ENCODE results near the gene IWS1.
"Not testable (repeated sequence)": the region's sequence is repeated elsewhere in the genome, so short reads cannot be mapped to it uniquely, and the experiment has no call there.

The IWS1 gene

DNA sequence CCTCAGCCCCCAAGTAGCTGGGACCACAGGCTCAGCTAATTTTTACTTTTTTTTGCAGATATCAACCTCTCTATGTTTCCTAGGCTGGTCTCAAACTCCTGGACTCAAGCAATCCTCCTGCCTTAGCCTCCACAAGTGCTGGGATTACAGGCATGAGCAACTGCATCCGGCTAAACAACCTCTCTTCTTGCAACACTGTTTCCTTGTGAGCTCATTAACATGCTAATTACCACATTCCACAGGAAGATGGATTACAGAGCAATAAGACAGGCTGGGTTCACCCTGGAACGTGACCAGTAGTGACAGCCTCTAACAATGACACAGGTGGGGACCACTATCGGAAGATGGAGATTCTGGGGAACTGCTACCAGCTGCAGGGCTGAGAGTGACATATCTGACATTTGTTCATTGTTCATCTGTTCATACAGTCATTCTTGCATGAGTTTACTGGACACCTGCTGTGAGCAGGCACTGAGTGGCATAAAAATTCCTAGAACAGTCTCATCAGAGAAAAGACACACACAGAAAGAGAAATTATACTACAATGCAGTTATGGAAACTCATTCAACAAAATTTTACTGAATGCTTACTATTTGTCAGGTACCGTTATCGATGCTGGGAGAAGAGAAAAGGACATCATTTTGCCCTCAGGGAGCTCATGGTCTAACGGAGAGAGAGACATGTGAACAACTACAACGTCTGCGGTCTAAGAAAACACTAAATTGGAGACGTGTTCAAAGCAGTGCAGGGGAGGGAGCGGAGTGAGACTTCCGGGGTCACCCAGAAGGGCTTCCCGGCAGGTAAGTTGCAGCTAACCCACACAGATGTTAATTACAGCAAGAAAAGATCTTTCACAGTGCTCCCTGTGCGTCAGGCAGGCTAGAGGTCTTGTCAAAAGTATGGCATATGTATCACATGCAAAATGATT lies 70.5 kb downstream of the IWS1 start:
- no peak for DNase-seq

DNA sequence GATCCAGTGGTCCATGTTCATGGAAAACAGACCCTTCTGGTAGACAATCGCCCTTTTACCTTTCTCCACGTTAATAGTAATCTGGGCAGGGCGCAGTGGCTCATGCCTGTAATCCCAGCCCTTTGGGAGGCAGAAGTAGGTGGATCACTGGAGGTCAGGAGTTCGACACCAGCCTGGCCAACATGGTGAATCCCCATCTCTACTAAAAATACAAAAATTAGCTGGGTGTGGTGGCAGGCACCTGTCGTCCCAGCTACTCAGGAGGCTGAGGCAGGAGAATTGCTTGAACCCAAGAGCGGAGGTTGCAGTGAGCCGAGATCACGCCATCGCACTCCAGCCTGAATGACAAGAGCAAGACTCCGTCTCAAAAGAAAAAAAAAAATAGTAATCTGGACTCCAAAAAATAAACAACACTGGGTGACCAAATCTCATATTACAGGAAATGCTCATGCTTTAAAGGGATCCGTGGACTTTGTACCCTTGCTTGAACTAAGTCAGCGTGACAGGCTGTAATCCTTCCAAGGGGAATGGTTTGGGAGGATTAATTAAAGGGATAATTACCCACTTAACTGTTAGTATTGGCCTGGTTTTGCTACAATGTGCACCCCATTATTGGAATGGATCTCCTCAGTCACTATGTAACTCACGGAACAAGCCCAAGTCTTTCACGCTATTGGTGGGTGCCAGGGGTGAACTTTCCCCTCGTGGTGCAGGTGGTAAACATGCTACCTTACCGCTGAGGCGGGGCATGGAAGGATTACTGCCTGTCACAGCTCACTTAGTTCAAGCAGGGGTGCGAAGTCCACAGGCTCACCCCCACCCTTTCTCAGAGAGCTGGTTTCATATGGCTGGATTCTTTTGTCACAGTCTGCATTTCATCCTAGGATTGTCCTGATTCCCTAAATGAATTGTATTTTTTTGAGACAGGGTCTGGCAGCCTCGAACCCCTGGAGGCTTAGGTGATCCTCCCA lies 71.4 kb downstream of the IWS1 start:
- no peak for DNase-seq

DNA sequence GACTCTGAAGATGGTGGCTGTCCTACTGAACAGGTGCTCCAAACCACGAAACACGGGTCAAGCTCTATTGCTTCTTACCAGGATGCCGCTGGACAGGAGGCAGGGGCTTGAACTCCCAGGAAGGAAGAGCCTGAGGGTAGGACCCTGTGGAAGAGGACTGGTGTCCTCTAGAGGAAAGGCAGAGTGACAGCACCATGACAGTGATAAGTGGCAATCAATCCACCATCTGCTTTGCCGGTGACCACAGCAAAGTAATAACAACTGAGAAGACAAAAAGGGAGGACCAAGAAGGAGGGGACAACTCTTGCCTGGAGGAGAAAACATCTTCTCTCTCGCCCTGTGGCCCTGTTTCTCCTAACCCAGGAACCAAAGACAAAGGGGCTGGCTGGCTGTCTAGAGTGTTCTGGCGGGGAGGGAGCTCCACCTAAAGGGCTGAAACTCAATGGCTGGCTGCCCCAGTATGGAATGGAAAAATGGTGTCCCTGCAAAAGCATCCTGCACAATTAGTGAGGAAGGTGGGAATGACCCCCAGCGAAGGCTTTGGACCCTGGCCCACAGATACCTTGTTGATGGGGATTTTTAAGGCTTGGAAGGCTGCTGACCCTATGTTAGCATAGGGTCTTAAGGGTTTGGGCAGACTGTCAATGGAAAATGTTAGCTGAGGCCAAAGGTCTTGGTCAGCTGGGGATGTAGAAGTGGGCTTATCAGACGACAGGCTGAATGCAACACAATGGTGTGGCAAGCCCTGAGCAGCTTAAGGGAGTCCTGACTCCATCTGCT lies 72.7 kb downstream of the IWS1 start:
- peak in 4 of 56 donors; percentile 6 to 11 (median 7) for DNase-seq

- DNase-seq: no peak
Observed at GRCh38 chr2:127453013-127453391, 73.3 kb downstream of the IWS1 start.

GRCh38 chr2:127452423-127452822 lies 73.9 kb downstream of the IWS1 start:
- not testable (repeated sequence) for DNase-seq

DNA sequence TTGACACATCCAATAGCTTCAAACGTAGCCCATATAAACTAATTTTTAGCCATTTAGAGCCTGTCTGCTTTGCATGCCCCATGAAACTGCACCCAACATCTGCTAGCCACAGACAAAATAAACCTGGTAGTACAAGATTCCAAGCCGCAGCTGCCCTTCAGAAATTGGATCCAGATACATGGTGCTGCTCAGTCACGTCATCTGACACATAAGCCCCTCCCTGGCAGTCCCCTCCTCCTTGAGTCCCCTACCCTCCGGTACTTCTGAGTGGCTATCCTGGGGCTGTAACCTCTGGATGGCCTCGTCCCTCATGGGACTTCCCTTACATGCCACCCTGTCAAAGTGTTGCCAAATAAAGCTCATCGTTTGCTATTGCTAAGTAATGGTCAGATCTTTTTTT lies 74.3 kb downstream of the IWS1 start:
- DNase-seq: no peak

- DNase-seq: no peak
Observed at GRCh38 chr2:127449898-127450297, 76.4 kb downstream of the IWS1 start.

- DNase-seq: no peak
Observed at GRCh38 chr2:127449414-127449813, 76.9 kb downstream of the IWS1 start.

GRCh38 chr2:127448526-127448925 lies 77.8 kb downstream of the IWS1 start:
- DNase-seq: no peak

DNA sequence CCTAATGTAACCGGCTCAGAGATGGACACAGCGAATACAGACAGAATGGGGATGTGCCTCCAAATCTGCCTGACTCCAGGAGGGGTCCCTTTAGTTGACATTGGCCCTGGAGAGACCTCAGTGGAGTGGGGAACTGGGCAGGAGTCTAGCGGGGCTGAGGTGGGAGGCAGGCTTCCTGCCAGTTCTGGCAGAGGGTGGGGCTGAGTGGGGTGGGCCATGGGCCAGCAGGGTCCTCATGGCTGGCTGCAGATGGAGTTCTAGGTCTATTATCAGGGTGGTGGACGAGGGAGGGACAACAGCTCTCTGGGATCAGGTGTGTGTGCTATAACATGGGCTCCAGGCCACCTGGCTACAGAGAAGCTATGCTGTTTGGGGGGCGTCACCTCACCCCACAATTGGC lies 86.9 kb downstream of the IWS1 start:
- DNase-seq: no peak

GRCh38 chr2:127437781-127438726 lies 88.2 kb downstream of the IWS1 start:
- DNase-seq: no peak

DNA sequence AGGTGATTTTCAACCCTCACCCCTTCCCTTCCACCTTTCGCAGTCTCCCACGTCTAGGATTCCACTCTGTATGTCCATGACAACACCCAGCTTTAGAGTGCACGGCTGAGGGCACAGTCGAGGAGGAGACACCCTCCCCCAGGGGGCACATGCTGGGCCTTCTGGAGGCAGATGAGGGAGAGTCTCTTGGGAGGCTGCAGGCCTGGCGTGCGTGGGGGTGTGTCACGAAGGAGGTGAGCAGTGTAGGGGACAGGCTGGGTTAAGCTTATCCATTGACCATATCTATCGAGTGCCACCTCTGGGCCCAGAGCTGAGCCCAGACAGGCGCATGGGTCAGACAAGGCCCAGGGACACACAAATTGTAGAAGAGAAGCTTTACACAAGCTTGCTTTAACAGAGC lies 89.2 kb downstream of the IWS1 start:
- DNase-seq: no peak

- no peak for DNase-seq
Observed at GRCh38 chr2:127434515-127434914, 91.8 kb downstream of the IWS1 start.

GRCh38 chr2:127431408-127432023 lies 94.8 kb downstream of the IWS1 start:
- DNase-seq: no peak

All from amygdala (tissue), 56 donors.